A549 (cell line): ENCODE results near the gene BIN1. TPM values are rescaled to one million over a fixed set of nuclear protein-coding genes. Genes with fewer than 3 reads are reported as not detected.

Experiments
- ATAC-seq, 2 experiments: fragments of 200-7000 bp in 1 of 2; fragments of >200 bp in 1 of 2; cut with Nextera tagmentation in 1 of 2; cut with Tn5 transposase in 1 of 2; 3 replicates each; pipeline versions ENCODE4 v1.8.0 to v1.9.1; 2018 to 2020; ENCODE audit warnings: mild to moderate bottlenecking in 1 of 2, moderate library complexity in 1 of 2
- CTCF ChIA-PET: fragments of 300-600 bp; sonication (Branson Sonifier 250); formaldehyde crosslinking; extraction: SDS; loops from one replicate; lab custom pipeline; 2021; ENCODE audit warnings: antibody characterized with exemption, inconsistent platforms; lab: Yijun Ruan, JAX
- POLR2A ChIA-PET: fragments of 350-600 bp; formaldehyde crosslinking; extraction: SDS; loops from one replicate; lab custom pipeline; 2021; ENCODE audit warnings: antibody characterized with exemption, inconsistent platforms; lab: Yijun Ruan, JAX
- DNase-seq, 2 experiments: peaks; one replicate each; pipeline versions ENCODE4 v3.0.0 to v3.0.0-alpha.2; 2011 to 2016; ENCODE audit warnings: low read depth in 1 of 2, low spot score in 1 of 2
- FAIRE-seq: peaks from 2 replicates; lab custom pipeline; 2011; peaks lifted over from hg19 to GRCh38; lab: Jason Lieb, UNC
- H3K27ac ChIP-seq, 2 experiments: fragments of >200 bp; sonication (Bioruptor Twin); formaldehyde crosslinking; 3 replicates each; pipeline ENCODE4 v1.5.1; 2016 to 2017
- H3K4me1 ChIP-seq: fragments of >200 bp; sonication (Bioruptor Twin); formaldehyde crosslinking; 3 replicates; pipeline ENCODE4 v1.6.1; 2016
- H3K4me2 ChIP-seq: fragments of >200 bp; sonication (Bioruptor Twin); formaldehyde crosslinking; 3 replicates; pipeline ENCODE4 v1.6.1; 2016
- H3K4me3 ChIP-seq: fragments of >200 bp; sonication (Bioruptor Twin); formaldehyde crosslinking; 3 replicates; pipeline ENCODE4 v1.5.1; 2016
- H3K9me3 ChIP-seq: fragments of >200 bp; sonication (Bioruptor Twin); formaldehyde crosslinking; 3 replicates; pipeline ENCODE4 v1.6.1; 2016
- ATOH8 ChIP-seq: fragments of 250-450 bp; sonication (Bioruptor Pico); IDR thresholded peaks from 2 replicates; pipeline ENCODE4 v1.5.0; 2020; ENCODE audit warnings: low read depth, mild to moderate bottlenecking, moderate library complexity
- BCL3 ChIP-seq: fragments of >200 bp; sonication (Bioruptor Twin); formaldehyde crosslinking; IDR thresholded peaks from 3 replicates; pipeline ENCODE4 v1.6.1; 2016
- CTCF ChIP-seq: fragments of >200 bp; sonication (Bioruptor Twin); formaldehyde crosslinking; IDR thresholded peaks from 3 replicates; pipeline ENCODE4 v1.5.1; 2016
- EHMT2 ChIP-seq: fragments of 200-600 bp; sonication (generic); IDR thresholded peaks from 2 replicates; pipeline ENCODE4 v1.6.1; 2016; ENCODE audit warnings: antibody characterized with exemption, low read depth, mild to moderate bottlenecking, moderate library complexity
- ELK1 ChIP-seq: fragments of 150-350 bp; IDR thresholded peaks from 2 replicates; pipeline ENCODE4 v1.6.1; 2014; ENCODE audit warnings: low read depth, mild to moderate bottlenecking, low read length
- EP300 ChIP-seq, 2 experiments: fragments of >200 bp; sonication (Bioruptor Twin); formaldehyde crosslinking; IDR thresholded peaks; 2 replicates in 1 of 2; 3 replicates in 1 of 2; pipeline ENCODE4 v1.6.1; 2016 to 2017
- HDAC2 ChIP-seq: fragments of 200-600 bp; sonication (generic); IDR thresholded peaks from 2 replicates; pipeline ENCODE4 v1.6.1; 2016
- HMGXB4 ChIP-seq: fragments of 250-450 bp; sonication (Bioruptor Pico); IDR thresholded peaks from 2 replicates; pipeline ENCODE4 v1.5.0; 2021; ENCODE audit warnings: mild to moderate bottlenecking, moderate library complexity, borderline replicate concordance
- HOXB5 ChIP-seq: fragments of 250-450 bp; sonication (Bioruptor Pico); IDR thresholded peaks from 2 replicates; pipeline ENCODE4 v1.5.0; 2020; ENCODE audit warnings: mild to moderate bottlenecking, moderate library complexity
- KDM1A ChIP-seq: fragments of 200-600 bp; sonication (generic); IDR thresholded peaks from 2 replicates; pipeline ENCODE4 v1.6.1; 2016; ENCODE audit warnings: low read depth, mild to moderate bottlenecking
- MAX ChIP-seq: IDR thresholded peaks from 2 replicates; pipeline ENCODE4 v1.6.1; 2012
- MAZ ChIP-seq: fragments of 150-350 bp; IDR thresholded peaks from 2 replicates; pipeline ENCODE4 v1.6.1; 2014; ENCODE audit warnings: antibody characterized with exemption, low read depth, low read length, borderline replicate concordance
- NFE2L2 ChIP-seq: fragments of 150-350 bp; conservative IDR thresholded peaks from 2 replicates; pipeline ENCODE4 v1.6.1; 2014; ENCODE audit warnings: low read length
- NR3C1 ChIP-seq: fragments of >200 bp; sonication (Bioruptor Twin); formaldehyde crosslinking; IDR thresholded peaks from 3 replicates; pipeline ENCODE4 v1.6.1; 2017
- RAD21 ChIP-seq, 2 experiments: fragments of >200 bp in 1 of 2; sonication (Bioruptor Twin) in 1 of 2; formaldehyde crosslinking in 1 of 2; IDR thresholded peaks in 1 of 2; conservative IDR thresholded peaks in 1 of 2; 2 replicates in 1 of 2; 3 replicates in 1 of 2; pipeline ENCODE4 v1.6.1; 2012 to 2018; ENCODE audit warnings: inconsistent platforms in 1 of 2
- REST ChIP-seq: fragments of 200-600 bp; sonication (generic); IDR thresholded peaks from 2 replicates; pipeline ENCODE4 v1.6.1; 2016; ENCODE audit warnings: antibody characterized with exemption, mild to moderate bottlenecking, moderate library complexity
- RNF2 ChIP-seq: fragments of 200-600 bp; sonication (generic); IDR thresholded peaks from 2 replicates; pipeline ENCODE4 v1.6.1; 2016; ENCODE audit warnings: low read depth, mild to moderate bottlenecking, antibody characterized with exemption, moderate library complexity, borderline replicate concordance
- TP53 ChIP-seq: fragments of 250-450 bp; sonication (Bioruptor Pico); IDR thresholded peaks from 2 replicates; pipeline ENCODE4 v1.5.0; 2021; ENCODE audit warnings: mild to moderate bottlenecking, moderate library complexity
- ZFP36 ChIP-seq: fragments of 450-650 bp; IDR thresholded peaks from 2 replicates; pipeline ENCODE4 v1.6.1; 2014; ENCODE audit warnings: borderline replicate concordance; ENCODE audit not compliant: partially characterized antibody
- ZSCAN20 ChIP-seq: fragments of 250-450 bp; sonication (Bioruptor Pico); IDR thresholded peaks from 2 replicates; pipeline ENCODE4 v1.8.0; 2022; ENCODE audit warnings: mild to moderate bottlenecking, moderate library complexity
- WGBS: methylation state at CpG from one replicate; pipeline ENCODE4 v1.1.6; 2017; ENCODE audit errors: missing lambda C conversion rate; 5-methylcytosine and 5-hydroxymethylcytosine counted together
- polyA plus RNA-seq, 4 experiments: library from polyadenylated mRNA; depleted of rRNA in 3 of 4; stranded (reverse); fragments of >200 nt; fragmentation: RNase III in 1 of 4; extraction: RNeasy Plus Mini Kit Qiagen cat#74134 plus additional on column Dnase treatment in 1 of 4; gene quantifications; 2 replicates in 3 of 4; 3 replicates in 1 of 4; pipeline ENCODE4 v1.2.3, GENCODE V29; 2011 to 2017

Gene BIN1
- polyA plus RNA-seq, 2 of the 4 experiments (the other 2 are of a cell fraction), result 15.5 to 34.1 TPM

GRCh38 chr2:127011796-127012195 is 95.2 kb downstream of the BIN1 start:
- POLR2A ChIA-PET, result no interaction called here

GRCh38 chr2:127011231-127011661 is 95.7 kb downstream of the BIN1 start:
- FAIRE-seq, result no peak

More at GRCh38 chr2:127011796-127012195, 95.2 kb downstream of the BIN1 start:
- no peak for TF ChIP-seq HDAC2
- TF ChIP-seq NFE2L2, result no peak
- TF ChIP-seq RNF2, result no peak
- TF ChIP-seq ATOH8, result no peak
- TF ChIP-seq EP300 (IDR thresholded peaks at IDR 0.05), result no peak
- no peak for TF ChIP-seq ZSCAN20
- no peak for TF ChIP-seq MAZ
- TF ChIP-seq RAD21 (conservative IDR thresholded peaks at IDR 0.05 in 1 of 2, IDR thresholded peaks at IDR 0.05 in 1 of 2), result no peak
- no peak for TF ChIP-seq HOXB5
- no peak for TF ChIP-seq ZFP36
- TF ChIP-seq HMGXB4 (CRISPR knock-in tag), result no peak
- TF ChIP-seq EHMT2, result no peak
- Histone ChIP-seq H3K27ac (no peak overlapping the region), H3K4me3 (no peak overlapping the region), H3K4me1 (peaks cover 20% of the 10 kb centered on the region; the same call in 2 of the 3 replicates), H3K4me2 (no peak overlapping the region), H3K9me3 (0 out of 3 replicates have a peak, but pooled peaks cover 4% of the 10 kb centered on the region)
- FAIRE-seq (no peak), DNase-seq (no peak), ATAC-seq (no peak)
- CTCF ChIA-PET, result no interaction called here
- 52% methylated on average over 8 of the region's 8 CpGs for WGBS

More at GRCh38 chr2:127011231-127011661, 95.7 kb downstream of the BIN1 start:
- TF ChIP-seq ZFP36, result no peak
- TF ChIP-seq HDAC2, result no peak
- TF ChIP-seq RNF2, result no peak
- no peak for TF ChIP-seq ELK1
- no peak for TF ChIP-seq REST
- TF ChIP-seq NR3C1, result no peak
- TF ChIP-seq BCL3, result no peak
- TF ChIP-seq TP53 (CRISPR knock-in tag), result no peak
- no peak for TF ChIP-seq MAX
- no peak for TF ChIP-seq ATOH8
- no peak for TF ChIP-seq CTCF
- TF ChIP-seq KDM1A, result no peak
- 0 out of 3 replicates have a peak, but pooled peaks cover 4% of the 10 kb centered on the region for H3K9me3 ChIP-seq
- POLR2A ChIA-PET, result no interaction called here
- DNase-seq (no peak), ATAC-seq (no peak)
- H3K27ac ChIP-seq, result no peak overlapping the region
- no peak overlapping the region for H3K4me3 ChIP-seq
- no peak overlapping the region for H3K4me2 ChIP-seq
- H3K4me1 ChIP-seq, result peaks cover 20% of the 10 kb centered on the region; the same call in 2 of the 3 replicates
- CTCF ChIA-PET, result no interaction called here
- 49% methylated on average over 2 of the region's 2 CpGs for WGBS
